Measurements from ENCODE around the gene SPOCK1.

The SPOCK1 gene

GRCh38 chr5:137216976-137217598 lies 282.0 kb downstream of the SPOCK1 start:
- DNase-seq, result no peak

- no peak for DNase-seq
These were observed 283.3 kb downstream of the SPOCK1 start for GRCh38 chr5:137215780-137216179.

- DNase-seq, result no peak
These were observed 283.9 kb downstream of the SPOCK1 start for GRCh38 chr5:137215261-137215660.

- DNase-seq, result no peak
These were observed 284.5 kb downstream of the SPOCK1 start for GRCh38 chr5:137214446-137215189.

GRCh38 chr5:137212471-137212870 lies 286.7 kb downstream of the SPOCK1 start:
- no peak for DNase-seq

GRCh38 chr5:137209232-137209809 lies 289.8 kb downstream of the SPOCK1 start:
- DNase-seq, result no peak

DNA sequence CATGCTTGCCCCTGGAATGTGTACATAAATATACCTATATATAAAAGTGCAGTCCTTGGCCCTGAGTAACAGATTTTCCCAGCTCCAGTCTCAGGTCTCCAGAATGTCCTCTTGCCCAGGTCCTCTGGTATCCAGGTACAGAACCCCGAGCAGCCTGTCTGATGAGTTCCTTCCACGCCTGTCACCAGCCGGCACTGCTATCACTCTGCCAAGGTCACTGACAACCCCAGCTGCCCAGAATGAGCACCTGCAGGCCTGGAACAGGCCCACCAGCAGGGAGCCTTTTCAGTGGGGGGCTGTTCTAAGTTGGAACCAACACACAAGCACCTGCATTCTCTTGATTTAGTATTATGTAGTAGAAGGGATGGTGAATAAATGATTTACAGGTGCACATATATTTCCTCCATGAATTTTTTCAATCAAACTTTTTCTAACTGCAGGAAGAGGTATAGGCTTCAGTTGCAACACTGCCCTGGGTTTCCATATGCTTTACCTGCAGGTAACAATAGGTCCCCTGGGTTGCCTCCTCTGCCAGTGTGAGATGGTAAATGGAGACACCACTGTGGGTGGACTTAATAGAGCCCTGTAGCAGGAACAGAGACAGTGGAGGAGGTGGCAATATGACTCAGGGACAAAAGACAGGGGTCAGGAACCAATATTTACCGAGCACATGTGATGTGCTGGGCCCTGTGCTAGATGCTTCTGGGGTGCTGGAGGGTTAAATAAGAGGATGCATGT lies 291.9 kb downstream of the SPOCK1 start:
- DNase-seq, result no peak

GRCh38 chr5:137206030-137206715 lies 293.0 kb downstream of the SPOCK1 start:
- DNase-seq, result no peak

DNA sequence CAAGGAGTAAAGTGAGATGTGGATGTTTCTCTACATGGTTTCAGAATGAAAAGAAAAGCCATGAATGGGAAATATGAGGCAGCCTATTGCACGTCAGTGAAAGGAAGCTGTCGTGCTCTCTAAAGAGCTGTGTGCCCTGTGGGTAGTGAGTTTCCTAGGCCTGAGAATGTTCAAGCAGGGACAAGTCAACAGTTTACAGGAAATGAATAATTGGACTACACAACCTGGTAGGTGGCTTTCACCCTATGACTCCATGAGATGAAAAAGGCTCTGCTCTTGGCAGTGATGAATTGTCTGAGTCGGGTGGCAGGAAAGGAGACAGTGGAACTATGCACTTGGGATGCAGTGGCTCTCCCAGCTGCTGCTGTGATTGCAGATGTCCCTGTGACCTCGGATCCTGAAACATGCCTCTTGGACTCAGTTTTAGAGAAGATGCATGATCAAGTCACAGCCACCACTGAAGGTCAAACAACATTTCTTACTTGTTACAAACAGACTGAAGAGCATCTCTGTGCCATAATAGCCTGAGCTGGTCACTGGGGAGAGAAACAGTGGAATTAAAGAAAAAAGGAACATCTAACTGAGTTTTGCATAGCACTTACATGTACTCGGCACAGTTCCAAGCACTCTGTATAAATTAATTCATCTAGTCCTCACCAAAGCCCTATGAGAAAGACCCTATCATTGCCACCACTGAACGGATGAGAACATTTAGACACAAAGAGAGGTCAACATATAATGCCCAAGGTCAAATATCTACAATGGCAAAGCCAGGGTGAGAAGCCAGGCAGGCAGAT lies 293.7 kb downstream of the SPOCK1 start:
- DNase-seq, result no peak

DNA sequence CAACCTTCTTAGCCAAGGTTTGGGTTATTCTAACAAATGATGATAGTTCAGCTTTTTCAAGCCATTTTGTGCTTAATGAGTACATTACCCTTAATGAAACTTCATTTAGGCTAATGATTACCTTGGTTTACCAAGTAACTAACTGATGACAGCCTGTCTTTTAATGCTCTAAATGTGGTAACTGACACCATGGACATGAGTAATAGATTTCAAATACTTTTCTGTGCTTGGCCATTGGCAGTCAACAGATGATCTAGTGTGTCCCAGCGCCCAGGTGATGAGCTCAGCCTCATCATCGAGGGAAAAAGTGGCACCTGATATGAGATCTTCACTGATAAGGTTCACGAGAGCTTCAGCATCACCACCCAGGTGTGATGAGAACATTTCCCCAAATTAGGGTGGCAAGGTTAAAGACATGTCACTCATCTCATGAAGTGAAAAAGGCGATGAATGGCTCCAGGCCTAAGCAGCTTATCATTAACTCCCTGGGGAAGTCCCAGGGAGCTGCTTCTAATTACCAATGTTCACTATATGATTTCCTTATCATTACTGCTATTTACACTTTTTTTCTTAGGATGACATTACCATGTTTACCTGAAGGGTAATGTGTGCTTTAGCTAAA lies 296.0 kb downstream of the SPOCK1 start:
- DNase-seq, result no peak

DNA sequence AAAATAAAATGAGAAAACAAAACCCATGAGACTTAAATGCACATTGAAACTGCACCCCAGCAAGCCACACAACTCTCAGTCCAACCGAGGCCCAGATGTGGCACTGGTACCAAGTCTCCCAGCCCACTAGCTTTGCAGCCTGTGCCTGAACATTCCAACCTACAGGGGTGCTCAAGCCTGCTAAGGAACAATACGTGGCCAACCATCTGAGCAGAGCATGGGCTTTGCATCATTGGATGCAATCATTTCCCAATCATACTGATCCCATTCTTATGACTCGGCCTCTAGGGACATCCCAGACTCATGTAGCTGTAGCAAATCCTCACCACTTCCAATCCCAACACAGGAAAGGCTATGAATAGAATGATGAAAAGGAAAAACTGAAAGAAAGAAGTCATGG lies 297.2 kb downstream of the SPOCK1 start:
- no peak for DNase-seq

DNA sequence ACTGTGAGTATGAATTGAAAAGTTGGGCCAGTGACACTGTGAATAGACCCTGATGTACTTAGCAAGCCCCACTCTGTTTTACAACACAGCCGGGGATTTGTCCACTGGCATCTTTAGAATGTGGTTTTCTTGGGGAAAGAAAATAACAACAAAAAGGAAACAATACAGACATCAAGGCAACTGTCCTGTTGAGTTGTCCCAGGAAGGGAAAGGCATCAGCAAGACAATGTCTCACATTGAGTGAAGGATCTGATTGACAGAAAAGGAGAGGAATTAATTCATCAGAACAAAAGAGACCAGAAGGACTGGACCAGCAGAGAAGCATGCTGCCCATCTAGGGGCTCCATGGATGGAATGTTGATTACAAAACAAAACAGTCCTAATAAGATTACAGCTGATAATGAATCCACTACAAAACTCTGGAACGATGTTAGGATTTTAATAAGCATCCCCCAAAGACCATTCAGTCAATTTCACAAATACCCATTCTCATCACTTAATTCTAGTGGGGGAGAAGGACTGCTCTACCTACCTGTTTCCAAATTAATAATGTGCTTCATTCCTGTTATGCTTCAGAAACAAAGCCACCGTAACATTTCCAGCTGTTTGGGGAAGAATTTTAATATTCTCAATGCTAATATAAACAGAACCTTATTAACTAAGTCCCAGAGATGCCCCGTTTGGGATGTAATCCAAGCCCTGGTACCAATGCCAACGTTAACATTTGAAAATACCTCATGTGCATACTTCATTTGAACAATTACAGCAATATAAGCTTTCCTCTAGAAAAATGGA lies 298.0 kb downstream of the SPOCK1 start:
- no peak for DNase-seq

GRCh38 chr5:137199966-137200365 lies 299.2 kb downstream of the SPOCK1 start:
- DNase-seq, result no peak

DNA sequence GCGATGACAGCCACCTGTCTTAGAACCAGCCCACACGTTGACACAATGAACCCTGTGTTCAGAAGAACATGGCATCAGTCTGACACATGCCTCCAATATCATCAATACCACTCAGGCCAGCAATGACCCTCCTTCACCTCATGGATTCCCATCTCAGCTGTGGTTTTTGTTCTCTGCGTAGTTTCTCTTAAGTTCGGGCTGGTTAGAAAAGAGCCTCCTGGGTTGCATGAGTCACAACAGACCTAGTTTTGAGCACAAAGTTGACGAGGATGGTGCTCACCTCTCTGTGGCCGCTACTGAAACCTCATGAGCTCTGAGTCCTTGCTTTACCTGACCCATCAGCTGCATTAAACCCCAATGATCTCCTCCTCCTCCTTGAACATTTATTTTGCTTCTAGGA lies 299.9 kb downstream of the SPOCK1 start:
- DNase-seq, result no peak

GRCh38 chr5:137195483-137195882 lies 303.6 kb downstream of the SPOCK1 start:
- DNase-seq, result no peak

GRCh38 chr5:137194300-137194699 lies 304.8 kb downstream of the SPOCK1 start:
- DNase-seq, result no peak

GRCh38 chr5:137192293-137192743 lies 306.8 kb downstream of the SPOCK1 start:
- DNase-seq, result no peak

GRCh38 chr5:137191179-137191578 lies 307.9 kb downstream of the SPOCK1 start:
- no peak for DNase-seq

- DNase-seq, result no peak
These were observed 308.7 kb downstream of the SPOCK1 start for GRCh38 chr5:137190441-137190840.

DNA sequence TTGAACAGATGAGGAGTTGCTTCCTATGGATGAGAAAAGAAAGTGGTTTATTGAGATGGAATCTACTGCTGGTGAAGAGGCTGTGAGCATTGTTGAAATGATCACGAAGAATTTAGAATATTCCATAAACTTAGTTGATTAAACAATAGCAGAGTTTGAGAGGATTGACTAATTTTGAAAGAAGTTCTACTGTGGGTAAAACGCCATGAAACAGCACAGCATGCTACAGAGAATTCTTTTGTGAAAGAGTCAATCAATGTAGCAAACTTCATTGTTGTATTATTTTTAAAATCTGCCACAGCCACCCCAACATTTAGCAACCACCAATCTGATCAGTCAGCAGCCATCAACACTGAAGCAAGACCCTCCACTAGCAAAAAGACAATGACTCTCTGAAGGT lies 309.1 kb downstream of the SPOCK1 start:
- DNase-seq, result no peak

GRCh38 chr5:137188566-137188965 lies 310.6 kb downstream of the SPOCK1 start:
- no peak for DNase-seq

All from CD4-positive, alpha-beta T cell treated with Interleukin-12 subunit alpha and Interleukin-12 subunit beta, for 1 hour (primary cell).